WTC11 (cell line): ENCODE measurements around the gene BTBD1. TPM values are rescaled to one million over a fixed set of nuclear protein-coding genes. Genes with fewer than 3 reads are reported as not detected.

Source experiments
- ATAC-seq: fragments of 200-7000 bp; cut with Tn5 transposase; 2 replicates; pipeline ENCODE4 v1.10.0; 2021; ENCODE audit warnings: mild to moderate bottlenecking, moderate library complexity
- CTCF ChIA-PET: fragments of 300-600 bp; sonication (Branson Sonifier 250); formaldehyde crosslinking; loops from one replicate; lab custom pipeline; 2021; ENCODE audit warnings: antibody characterized with exemption; lab: Charles Lee
- POLR2A ChIA-PET: fragments of 350-600 bp; sonication (Branson Sonifier 250); formaldehyde crosslinking; loops from one replicate; lab custom pipeline; 2021; ENCODE audit warnings: antibody characterized with exemption; lab: Charles Lee
- DNase-seq: peaks from one replicate; pipeline ENCODE4 v3.0.0; 2021; ENCODE audit warnings: low spot score
- H3K27ac Mint-ChIP-seq: 2 replicates; pipeline ENCODE4 v1.8.0; 2021; ENCODE audit warnings: mixed read lengths
- H3K27me3 Mint-ChIP-seq: 2 replicates; pipeline ENCODE4 v1.8.0; 2021; ENCODE audit warnings: low read depth, mild to moderate bottlenecking, moderate library complexity, mixed read lengths
- H3K36me3 Mint-ChIP-seq: 2 replicates; pipeline ENCODE4 v1.8.0; 2021; ENCODE audit warnings: mixed read lengths
- H3K4me1 Mint-ChIP-seq: 2 replicates; pipeline ENCODE4 v1.8.0; 2022; ENCODE audit warnings: mixed read lengths
- H3K4me3 Mint-ChIP-seq: 2 replicates; pipeline ENCODE4 v1.8.0; 2021; ENCODE audit warnings: mild to moderate bottlenecking, moderate library complexity, mixed read lengths
- H3K9me3 Mint-ChIP-seq: 2 replicates; pipeline ENCODE4 v1.8.0; 2021; ENCODE audit warnings: mixed read lengths
- ARID4B ChIP-seq: sonication (generic); formaldehyde crosslinking; IDR thresholded peaks from 2 replicates; pipeline ENCODE4 v1.8.0; 2023; ENCODE audit warnings: missing genetic modification reagents, mild to moderate bottlenecking, borderline replicate concordance
- ATF2 ChIP-seq: sonication (generic); formaldehyde crosslinking; IDR thresholded peaks from 2 replicates; pipeline ENCODE4 v1.8.1; 2022; ENCODE audit warnings: low read depth, missing genetic modification reagents, borderline replicate concordance
- ESRRA ChIP-seq: sonication (generic); formaldehyde crosslinking; IDR thresholded peaks from 2 replicates; pipeline ENCODE4 v1.8.1; 2022; ENCODE audit warnings: mild to moderate bottlenecking, missing genetic modification reagents, borderline replicate concordance
- FOXJ3 ChIP-seq: sonication (generic); formaldehyde crosslinking; IDR thresholded peaks from 2 replicates; pipeline ENCODE4 v1.9.0; 2021; ENCODE audit warnings: missing genetic modification reagents, mild to moderate bottlenecking, borderline replicate concordance
- FOXK1 ChIP-seq: sonication (generic); formaldehyde crosslinking; IDR thresholded peaks from 2 replicates; pipeline ENCODE4 v1.8.0; 2022; ENCODE audit warnings: mild to moderate bottlenecking, moderate library complexity, missing genetic modification reagents
- HMGA2 ChIP-seq: fragments of 250-450 bp; sonication (Bioruptor Pico); IDR thresholded peaks from 2 replicates; pipeline ENCODE4 v1.4.0; 2021; ENCODE audit warnings: mild to moderate bottlenecking, moderate library complexity
- MAX ChIP-seq: sonication (generic); formaldehyde crosslinking; IDR thresholded peaks from 2 replicates; pipeline ENCODE4 v1.8.0; 2022; ENCODE audit warnings: mild to moderate bottlenecking, missing genetic modification reagents
- NR1H2 ChIP-seq: sonication (generic); formaldehyde crosslinking; IDR thresholded peaks from 2 replicates; pipeline ENCODE4 v1.9.0; 2021; ENCODE audit warnings: mild to moderate bottlenecking, moderate library complexity, missing genetic modification reagents
- NR2C2 ChIP-seq: sonication (generic); formaldehyde crosslinking; IDR thresholded peaks from 2 replicates; pipeline ENCODE4 v1.8.0; 2022; ENCODE audit warnings: mild to moderate bottlenecking, missing genetic modification reagents
- ZNF219 ChIP-seq: sonication (generic); formaldehyde crosslinking; IDR thresholded peaks from 2 replicates; pipeline ENCODE4 v1.8.0; 2023; ENCODE audit warnings: missing genetic modification reagents, mild to moderate bottlenecking, borderline replicate concordance
- ZNF512 ChIP-seq: sonication (generic); formaldehyde crosslinking; IDR thresholded peaks from 2 replicates; pipeline ENCODE4 v1.8.1; 2022; ENCODE audit warnings: missing genetic modification reagents, borderline replicate concordance
- ZNF532 ChIP-seq: fragments of 250-450 bp; sonication (Bioruptor Pico); IDR thresholded peaks from 2 replicates; pipeline ENCODE4 v1.9.0; 2021; ENCODE audit warnings: mild to moderate bottlenecking, borderline replicate concordance
- ZNF671 ChIP-seq: fragments of 250-450 bp; sonication (Bioruptor Pico); IDR thresholded peaks from 2 replicates; pipeline ENCODE4 v1.8.0; 2021; ENCODE audit warnings: mild to moderate bottlenecking
- ZSCAN18 ChIP-seq: fragments of 250-450 bp; sonication (Bioruptor Pico); IDR thresholded peaks from 2 replicates; pipeline ENCODE4 v2.1.2; 2022; ENCODE audit warnings: mild to moderate bottlenecking, moderate library complexity
- total RNA-seq: library from RNA; stranded (reverse); gene quantifications from 3 replicates; pipeline ENCODE4 v1.2.3, GENCODE V29; 2021
- TF ChIP-seq, protein P1 (sequence below): sonication (generic); formaldehyde crosslinking; IDR thresholded peaks from 2 replicates; pipeline ENCODE4 v1.8.0; 2022; ENCODE audit warnings: mild to moderate bottlenecking, missing genetic modification reagents

Gene BTBD1
- total RNA-seq, 1 experiment from 2014 or later, result 39.6 TPM

GRCh38 chr15:83063551-83063950, 3.5 kb downstream of the BTBD1 start (continued):
- no peak for TF ChIP-seq ZNF512
- no peak for TF ChIP-seq HMGA2
- no peak for TF ChIP-seq ZNF532 (CRISPR knock-in tag)
- TF ChIP-seq MAX, result no peak
- no peak for TF ChIP-seq ARID4B (CRISPR knock-in tag)
- TF ChIP-seq ZNF219 (CRISPR knock-in tag), result no peak
- TF ChIP-seq, protein P1, sequence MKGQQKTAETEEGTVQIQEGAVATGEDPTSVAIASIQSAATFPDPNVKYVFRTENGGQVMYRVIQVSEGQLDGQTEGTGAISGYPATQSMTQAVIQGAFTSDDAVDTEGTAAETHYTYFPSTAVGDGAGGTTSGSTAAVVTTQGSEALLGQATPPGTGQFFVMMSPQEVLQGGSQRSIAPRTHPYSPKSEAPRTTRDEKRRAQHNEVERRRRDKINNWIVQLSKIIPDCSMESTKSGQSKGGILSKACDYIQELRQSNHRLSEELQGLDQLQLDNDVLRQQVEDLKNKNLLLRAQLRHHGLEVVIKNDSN, result no peak

GRCh38 chr15:83062768-83063180, 4.3 kb downstream of the BTBD1 start:
- H3K4me1 Mint-ChIP-seq, result peaks cover 13% of the 10 kb centered on the region
- no peak overlapping the region for H3K27ac Mint-ChIP-seq
- no peaks in the 10 kb centered on the region for H3K36me3 Mint-ChIP-seq
- H3K27me3 Mint-ChIP-seq, result no peaks in the 10 kb centered on the region
- no peak for TF ChIP-seq FOXJ3 (CRISPR knock-in tag)
- H3K9me3 Mint-ChIP-seq, result no peaks in the 10 kb centered on the region
- H3K4me3 Mint-ChIP-seq, result no peak overlapping the region
- CTCF ChIA-PET, result no interaction called here
- DNase-seq (no peak), ATAC-seq (no peak)
- POLR2A ChIA-PET, result no interaction called here

DNA sequence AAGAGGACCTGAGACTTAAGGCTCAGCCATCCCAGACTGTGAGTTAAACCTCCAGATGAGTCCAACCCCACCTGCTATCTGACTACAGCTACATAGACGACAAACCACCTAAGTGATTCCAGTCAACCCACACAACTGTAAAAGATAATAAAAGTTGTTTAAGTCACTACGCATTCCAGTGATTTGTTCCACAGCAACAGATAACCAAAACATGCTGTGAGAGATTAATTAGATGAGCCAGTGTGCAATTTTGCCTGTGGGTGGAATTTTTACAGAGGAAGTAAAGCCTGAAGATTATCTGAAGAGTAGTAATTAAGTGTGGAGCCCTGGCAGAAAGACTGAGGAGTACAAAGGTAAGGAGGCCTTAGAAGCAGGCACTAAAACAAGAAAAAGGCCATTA, 5.4 kb downstream of the BTBD1 start:
- Mint-ChIP-seq H3K4me1 (peaks cover 19% of the 10 kb centered on the region), H3K4me3 (no peak overlapping the region), H3K9me3 (no peaks in the 10 kb centered on the region), H3K27ac (no peak overlapping the region), H3K36me3 (peaks cover 1% of the 10 kb centered on the region), H3K27me3 (no peaks in the 10 kb centered on the region)
- DNase-seq, result no peak
- ATAC-seq, result no peak
- POLR2A ChIA-PET, result no interaction called here
- CTCF ChIA-PET, result no interaction called here
- TF ChIP-seq FOXK1 (CRISPR knock-in tag) (no peak), NR2C2 (no peak), ATF2 (CRISPR knock-in tag) (no peak), ZSCAN18 (no peak), ZNF671 (CRISPR knock-in tag) (no peak), ESRRA (CRISPR knock-in tag) (no peak), NR1H2 (CRISPR knock-in tag) (no peak)
